GM12891 (cell line): ENCODE measurements around the gene ZC3H18.

ENCODE experiments used
- POLR2A ChIP-seq: IDR thresholded peaks from 2 replicates; pipeline ENCODE4 v1.6.1; 2011; ENCODE audit warnings: low read depth, low read length, control low read depth
- POLR2AphosphoS5 ChIP-seq: IDR thresholded peaks from 2 replicates; pipeline ENCODE4 v1.6.1; 2011; ENCODE audit warnings: low read depth, low read length, control low read depth
- TAF1 ChIP-seq: IDR thresholded peaks from 2 replicates; pipeline ENCODE4 v1.6.1; 2011; ENCODE audit warnings: low read depth, low read length, control low read depth

DNA sequence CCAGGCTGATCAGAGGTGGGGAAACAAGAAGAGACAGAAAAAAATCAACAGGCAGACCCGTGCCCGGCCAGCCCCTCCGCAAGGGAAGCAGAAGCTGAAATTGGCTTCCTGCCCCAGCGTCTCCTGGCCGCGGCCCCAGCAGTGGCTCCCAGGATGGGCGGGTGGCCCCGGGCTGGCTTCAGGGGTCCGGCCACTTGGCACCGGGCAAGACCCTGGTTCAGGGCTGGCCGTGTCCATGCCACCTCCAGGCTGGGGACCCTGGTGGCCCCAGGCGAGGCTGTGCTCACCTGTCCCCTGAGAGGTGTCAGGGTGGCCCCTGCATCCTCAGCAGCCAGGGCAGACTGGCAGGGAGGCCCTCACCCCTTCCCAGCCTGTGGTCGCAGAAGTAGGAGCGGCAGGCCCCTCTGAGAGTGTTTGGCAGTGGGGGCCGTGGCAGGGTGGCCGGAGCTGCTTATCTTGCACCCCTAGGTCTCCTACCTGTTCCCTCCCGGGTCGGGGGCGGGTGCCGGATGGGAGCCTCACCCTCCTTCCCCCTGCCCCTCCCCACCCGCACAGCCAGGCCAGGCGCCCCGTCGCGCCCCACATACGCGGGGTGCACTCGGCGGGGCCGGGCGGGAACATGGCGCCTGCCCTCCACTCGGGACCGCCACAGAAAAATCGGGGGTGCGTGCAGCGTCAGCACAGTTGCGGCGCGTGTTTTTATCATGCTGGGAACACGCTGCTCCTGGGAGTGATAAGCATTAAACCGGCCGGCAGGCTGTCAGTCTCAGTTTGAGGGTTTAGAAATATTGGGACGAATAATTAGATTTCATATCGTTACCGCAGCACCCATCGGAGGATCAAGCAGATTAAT, 46.7 kb upstream of the ZC3H18 start:
- TF ChIP-seq POLR2A, result no peak
- no peak for TF ChIP-seq TAF1
- TF ChIP-seq POLR2AphosphoS5, result no peak
